Activated naive CD8-positive, alpha-beta T cell treated with anti-CD3 and anti-CD28 coated beads, Interleukin-2, amount 50 U/mL, for 16 hours (primary cell): Measurements from ENCODE around the gene HIBADH.

ENCODE experiments used
- DNase-seq: peaks from one replicate; pipeline ENCODE4 v3.0.0-alpha.2; 2020; ENCODE audit warnings: low read depth, low spot score

Gene HIBADH

GRCh38 chr7:27492224-27492623 lies 170.5 kb downstream of the HIBADH start:
- DNase-seq: no peak

GRCh38 chr7:27491534-27491933 lies 171.1 kb downstream of the HIBADH start:
- DNase-seq: no peak

GRCh38 chr7:27487509-27487908 lies 175.2 kb downstream of the HIBADH start:
- no peak for DNase-seq

DNA sequence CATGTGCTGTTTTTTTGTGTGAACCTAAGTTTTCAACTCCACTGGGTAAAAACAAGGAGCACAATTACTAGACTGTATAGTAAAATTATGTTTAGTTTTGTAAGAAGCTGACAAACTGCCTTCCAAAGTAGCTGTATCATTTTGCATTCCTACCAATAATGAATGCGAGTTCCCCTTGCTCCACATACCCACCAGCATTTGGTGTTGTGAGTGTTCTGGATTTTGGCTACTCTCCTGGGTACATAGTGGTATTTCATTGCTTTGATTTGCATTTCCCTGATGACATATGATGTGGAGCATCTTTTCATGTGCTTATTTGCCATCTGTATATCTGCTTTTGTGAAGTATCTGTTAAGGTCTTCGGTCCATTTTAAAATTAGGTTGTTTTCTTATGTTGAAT lies 178.2 kb downstream of the HIBADH start:
- no peak for DNase-seq

DNA sequence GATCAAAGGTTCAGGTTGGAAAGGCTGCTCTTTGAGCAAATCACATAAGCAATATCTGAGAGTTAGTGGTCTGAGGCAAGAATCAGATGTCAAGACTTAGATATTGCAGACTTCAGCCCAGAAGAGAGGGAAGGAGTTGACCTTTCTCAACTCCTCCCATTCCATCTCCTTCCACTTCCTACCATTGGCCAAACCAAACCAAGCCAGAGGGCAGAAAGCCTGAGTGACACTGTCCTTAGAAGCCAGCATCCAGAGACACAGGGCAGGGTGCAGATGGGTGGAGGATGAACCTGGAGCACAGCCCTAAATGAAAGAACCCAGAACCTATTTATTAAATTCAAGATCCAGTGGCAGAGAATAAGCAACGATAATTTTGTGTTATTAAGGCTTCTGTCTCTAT lies 180.5 kb downstream of the HIBADH start:
- no peak for DNase-seq

DNA sequence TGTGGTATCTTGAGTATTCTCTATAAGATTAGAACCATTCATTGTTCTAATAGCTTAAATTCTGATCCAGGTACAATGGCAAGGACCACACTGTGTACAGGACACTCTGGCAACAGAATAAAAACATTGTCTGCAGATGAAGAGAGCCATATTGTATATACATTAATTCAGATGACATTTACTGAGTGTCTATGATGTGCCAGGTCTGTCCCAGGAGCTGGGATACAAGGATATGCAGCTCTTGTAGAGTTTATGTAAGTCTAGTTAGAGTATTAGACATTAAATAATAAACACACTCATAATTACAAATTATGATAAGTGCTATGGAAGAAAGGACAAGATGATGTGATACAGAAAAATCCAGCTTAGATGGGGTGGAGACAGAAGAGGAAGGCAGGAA lies 184.1 kb downstream of the HIBADH start:
- no peak for DNase-seq

DNA sequence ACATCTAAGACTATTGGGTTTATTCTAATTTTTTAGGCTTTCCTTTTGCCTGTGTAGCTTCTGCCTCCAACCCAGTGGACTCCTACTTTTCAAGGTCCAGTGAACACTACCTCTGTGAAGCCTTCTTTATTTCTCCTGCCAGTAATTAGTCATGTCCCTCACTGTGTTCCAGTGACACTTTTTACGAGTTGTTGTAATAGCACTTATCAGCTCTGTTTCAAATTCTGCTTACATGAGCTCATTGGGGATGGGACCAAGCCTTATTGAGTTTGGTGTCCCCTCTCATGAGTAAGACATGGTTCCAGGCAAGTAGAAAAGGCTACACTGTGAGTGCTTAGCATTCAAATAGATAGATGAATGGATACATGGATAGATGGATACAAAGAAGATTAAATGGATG lies 184.6 kb downstream of the HIBADH start:
- no peak for DNase-seq

- DNase-seq: no peak
Observed at GRCh38 chr7:27476493-27476892, 186.2 kb downstream of the HIBADH start.
